IPS-18a (cell line): Measurements from ENCODE around the gene BOC.

Experiments used
- H3K27ac ChIP-seq: one replicate; pipeline ENCODE4 v1.5.1; 2013; ENCODE audit warnings: low read length
- H3K27me3 ChIP-seq: one replicate; pipeline ENCODE4 v1.6.1; 2013; ENCODE audit warnings: mild to moderate bottlenecking, low read length; ENCODE audit not compliant: control insufficient read depth, insufficient read depth
- H3K36me3 ChIP-seq: one replicate; pipeline ENCODE4 v1.6.1; 2013; ENCODE audit warnings: low read depth, low read length; ENCODE audit not compliant: control insufficient read depth
- H3K4me1 ChIP-seq: one replicate; pipeline ENCODE4 v1.6.1; 2013; ENCODE audit warnings: low read depth, low read length; ENCODE audit not compliant: control insufficient read depth
- H3K4me3 ChIP-seq: one replicate; pipeline ENCODE4 v1.5.1; 2013; ENCODE audit warnings: low read length
- H3K9ac ChIP-seq: one replicate; pipeline ENCODE4 v1.6.1; 2013; ENCODE audit warnings: mild to moderate bottlenecking, low read length, moderate library complexity
- H3K9me3 ChIP-seq: one replicate; pipeline ENCODE4 v1.6.1; 2013; ENCODE audit warnings: low read depth, low read length; ENCODE audit not compliant: control insufficient read depth

Gene BOC

GRCh38 chr3:113218681-113219045 lies 7.3 kb downstream of the BOC start:
- H3K27ac ChIP-seq: no peak overlapping the region
- H3K4me3 ChIP-seq: no peak overlapping the region
- peaks cover 3% of the 10 kb centered on the region for H3K27me3 ChIP-seq
- peaks cover 9% of the 10 kb centered on the region for H3K36me3 ChIP-seq
- peaks cover 28% of the 10 kb centered on the region for H3K4me1 ChIP-seq
- H3K9me3 ChIP-seq: no peaks in the 10 kb centered on the region
- H3K9ac ChIP-seq: no peak overlapping the region

- no peak overlapping the region for H3K4me3 ChIP-seq
- H3K4me1 ChIP-seq: peaks cover 21% of the 10 kb centered on the region
- no peak overlapping the region for H3K9ac ChIP-seq
- H3K9me3 ChIP-seq: no peaks in the 10 kb centered on the region
- H3K36me3 ChIP-seq: peaks cover 9% of the 10 kb centered on the region
- no peaks in the 10 kb centered on the region for H3K27me3 ChIP-seq
- no peak overlapping the region for H3K27ac ChIP-seq
These were observed 8.4 kb downstream of the BOC start for GRCh38 chr3:113219605-113220300.

- no peaks in the 10 kb centered on the region for H3K9me3 ChIP-seq
- H3K27ac ChIP-seq: no peak overlapping the region
- no peak overlapping the region for H3K9ac ChIP-seq
- peaks cover 9% of the 10 kb centered on the region for H3K36me3 ChIP-seq
- H3K27me3 ChIP-seq: no peaks in the 10 kb centered on the region
- H3K4me3 ChIP-seq: no peak overlapping the region
- peaks cover 20% of the 10 kb centered on the region for H3K4me1 ChIP-seq
These were observed 9.4 kb downstream of the BOC start for GRCh38 chr3:113220721-113221120.

- no peak overlapping the region for H3K4me3 ChIP-seq
- H3K4me1 ChIP-seq: peaks cover 20% of the 10 kb centered on the region
- no peak overlapping the region for H3K27ac ChIP-seq
- H3K9me3 ChIP-seq: no peaks in the 10 kb centered on the region
- H3K36me3 ChIP-seq: peaks cover 3% of the 10 kb centered on the region
- no peak overlapping the region for H3K9ac ChIP-seq
- H3K27me3 ChIP-seq: no peaks in the 10 kb centered on the region
These were observed 10.4 kb downstream of the BOC start for GRCh38 chr3:113221721-113222257.

GRCh38 chr3:113222451-113223086 lies 11.2 kb downstream of the BOC start:
- no peaks in the 10 kb centered on the region for H3K9me3 ChIP-seq
- no peak overlapping the region for H3K4me3 ChIP-seq
- no peaks in the 10 kb centered on the region for H3K27me3 ChIP-seq
- H3K27ac ChIP-seq: no peak overlapping the region
- peaks cover 20% of the 10 kb centered on the region for H3K4me1 ChIP-seq
- H3K36me3 ChIP-seq: peaks cover 3% of the 10 kb centered on the region
- no peak overlapping the region for H3K9ac ChIP-seq

GRCh38 chr3:113223475-113224281 lies 12.3 kb downstream of the BOC start:
- Histone ChIP-seq H3K4me1 (peaks cover 21% of the 10 kb centered on the region), H3K9ac (no peak overlapping the region), H3K36me3 (no peaks in the 10 kb centered on the region), H3K27ac (no peak overlapping the region), H3K4me3 (no peak overlapping the region), H3K27me3 (no peaks in the 10 kb centered on the region), H3K9me3 (no peaks in the 10 kb centered on the region)

- no peak overlapping the region for H3K9ac ChIP-seq
- H3K4me1 ChIP-seq: peaks cover 27% of the 10 kb centered on the region
- no peaks in the 10 kb centered on the region for H3K36me3 ChIP-seq
- H3K9me3 ChIP-seq: no peaks in the 10 kb centered on the region
- no peaks in the 10 kb centered on the region for H3K27me3 ChIP-seq
- no peak overlapping the region for H3K27ac ChIP-seq
- H3K4me3 ChIP-seq: no peak overlapping the region
These were observed 13.9 kb downstream of the BOC start for GRCh38 chr3:113225286-113225685.

GRCh38 chr3:113226491-113226890 lies 15.1 kb downstream of the BOC start:
- no peaks in the 10 kb centered on the region for H3K9me3 ChIP-seq
- no peaks in the 10 kb centered on the region for H3K36me3 ChIP-seq
- H3K27me3 ChIP-seq: no peaks in the 10 kb centered on the region
- H3K9ac ChIP-seq: no peak overlapping the region
- H3K27ac ChIP-seq: no peak overlapping the region
- H3K4me1 ChIP-seq: peaks cover 27% of the 10 kb centered on the region
- H3K4me3 ChIP-seq: no peak overlapping the region

- Histone ChIP-seq H3K4me3 (no peak overlapping the region), H3K27me3 (no peaks in the 10 kb centered on the region), H3K9ac (no peak overlapping the region), H3K4me1 (peaks cover 30% of the 10 kb centered on the region), H3K27ac (no peak overlapping the region), H3K36me3 (no peaks in the 10 kb centered on the region), H3K9me3 (no peaks in the 10 kb centered on the region)
These were observed 15.8 kb downstream of the BOC start for GRCh38 chr3:113227146-113227545.

GRCh38 chr3:113228498-113229286 lies 17.3 kb downstream of the BOC start:
- Histone ChIP-seq H3K4me3 (no peak overlapping the region), H3K4me1 (peaks cover 20% of the 10 kb centered on the region), H3K9me3 (no peaks in the 10 kb centered on the region), H3K27ac (no peak overlapping the region), H3K9ac (no peak overlapping the region), H3K36me3 (no peaks in the 10 kb centered on the region), H3K27me3 (no peaks in the 10 kb centered on the region)

- peaks cover 22% of the 10 kb centered on the region for H3K4me1 ChIP-seq
- H3K36me3 ChIP-seq: no peaks in the 10 kb centered on the region
- H3K9me3 ChIP-seq: no peaks in the 10 kb centered on the region
- no peaks in the 10 kb centered on the region for H3K27me3 ChIP-seq
- H3K27ac ChIP-seq: no peak overlapping the region
- no peak overlapping the region for H3K9ac ChIP-seq
- H3K4me3 ChIP-seq: no peak overlapping the region
These were observed 20.0 kb downstream of the BOC start for GRCh38 chr3:113231391-113231790.
